NCI-H1694 (cell line): Measurements from ENCODE around the gene RPS24.
A peak's percentile ranks its signal among the peaks of the same experiment; 100 is the strongest.
"Not testable (repeated sequence)": the region's sequence is repeated elsewhere in the genome, so short reads cannot be mapped to it uniquely, and the experiment has no call there.

Experiments
- DNase-seq: peaks from one replicate; lab custom pipeline; 2025; lab: John Stamatoyannopoulos, UW

RPS24 gene

GRCh38 chr10:78033637-78034470 is at the start of gene RPS24:
TSS of gene RPS24 (plus strand) at chr10:78033863. CDS start at chr10:78033902, 39 bp downstream.
- peak; percentile 92 for DNase-seq

GRCh38 chr10:77984986-77985385 is 48.7 kb upstream of the RPS24 start:
- no peak for DNase-seq

GRCh38 chr10:77987671-77988255 is 45.9 kb upstream of the RPS24 start:
- no peak for DNase-seq

GRCh38 chr10:77989081-77989724 is 44.5 kb upstream of the RPS24 start:
- peak; percentile 52 for DNase-seq

- DNase-seq: no peak
Measured at GRCh38 chr10:77993620-77994019, 40.0 kb upstream of the RPS24 start.

- not testable (repeated sequence) for DNase-seq
Measured at GRCh38 chr10:77998780-77999179, 34.9 kb upstream of the RPS24 start.

- no peak for DNase-seq
Measured at GRCh38 chr10:78000206-78000605, 33.5 kb upstream of the RPS24 start.

GRCh38 chr10:78000956-78001472 is 32.6 kb upstream of the RPS24 start:
- no peak for DNase-seq

- no peak for DNase-seq
Measured at GRCh38 chr10:78002541-78003288, 30.9 kb upstream of the RPS24 start.

GRCh38 chr10:78004215-78005026 is 29.2 kb upstream of the RPS24 start:
- no peak for DNase-seq

- DNase-seq: no peak
Measured at GRCh38 chr10:78007172-78007571, 26.5 kb upstream of the RPS24 start.

GRCh38 chr10:78009662-78010061 is 24.0 kb upstream of the RPS24 start:
- no peak for DNase-seq

- no peak for DNase-seq
Measured at GRCh38 chr10:78010278-78010677, 23.4 kb upstream of the RPS24 start.

- no peak for DNase-seq
Measured at GRCh38 chr10:78011065-78011464, 22.6 kb upstream of the RPS24 start.

- DNase-seq: no peak
Measured at GRCh38 chr10:78013564-78013963, 20.1 kb upstream of the RPS24 start.

GRCh38 chr10:78015546-78015945 is 18.1 kb upstream of the RPS24 start:
- no peak for DNase-seq

- DNase-seq: no peak
Measured at GRCh38 chr10:78017856-78018255, 15.8 kb upstream of the RPS24 start.

- DNase-seq: no peak
Measured at GRCh38 chr10:78019264-78019663, 14.4 kb upstream of the RPS24 start.

GRCh38 chr10:78021201-78021600 is 12.5 kb upstream of the RPS24 start:
- no peak for DNase-seq

GRCh38 chr10:78023741-78024140 is 9.9 kb upstream of the RPS24 start:
- DNase-seq: no peak

GRCh38 chr10:78025685-78026364 is 7.8 kb upstream of the RPS24 start:
- DNase-seq: no peak
